Diencephalon (tissue), 1 donor: ENCODE measurements around the gene JAK3. TPM values are rescaled to one million over a fixed set of nuclear protein-coding genes. Genes with fewer than 3 reads are reported as not detected.

Experiments
- small RNA-seq: library from RNA; depleted of rRNA; stranded (forward); fragments of <200 nt; gene quantifications from one replicate; pipeline ENCODE3, GENCODE V24; 2014
- total RNA-seq: library from RNA; depleted of rRNA; stranded (reverse); fragments of >200 nt; gene quantifications from one replicate; pipeline ENCODE4 v1.2.3, GENCODE V29; 2014

JAK3 gene
- 3.5 TPM for total RNA-seq

GRCh38 chr19:17847538-17848366 is at the start of gene JAK3:
JAK3 (minus strand) TSS chr19:17847982; CDS start chr19:17844417, 3,565 bp downstream.

GRCh38 chr19:17871878-17872250 is 24.1 kb upstream of the JAK3 start, which contains the start of gene SLC5A5:
SLC5A5 (plus strand) TSS chr19:17871945; CDS start chr19:17872320, 375 bp downstream.

GRCh38 chr19:17859533-17860330 is 11.9 kb upstream of the JAK3 start, which contains the start of gene RPL18A:
RPL18A (plus strand) TSS chr19:17859910; CDS start chr19:17859957, 47 bp downstream.

GRCh38 chr19:17821190-17821589 is 26.6 kb downstream of the JAK3 start, which contains the start of gene INSL3:
INSL3 (minus strand) TSS chr19:17821519; CDS start chr19:17821506, 13 bp downstream.

DNA sequence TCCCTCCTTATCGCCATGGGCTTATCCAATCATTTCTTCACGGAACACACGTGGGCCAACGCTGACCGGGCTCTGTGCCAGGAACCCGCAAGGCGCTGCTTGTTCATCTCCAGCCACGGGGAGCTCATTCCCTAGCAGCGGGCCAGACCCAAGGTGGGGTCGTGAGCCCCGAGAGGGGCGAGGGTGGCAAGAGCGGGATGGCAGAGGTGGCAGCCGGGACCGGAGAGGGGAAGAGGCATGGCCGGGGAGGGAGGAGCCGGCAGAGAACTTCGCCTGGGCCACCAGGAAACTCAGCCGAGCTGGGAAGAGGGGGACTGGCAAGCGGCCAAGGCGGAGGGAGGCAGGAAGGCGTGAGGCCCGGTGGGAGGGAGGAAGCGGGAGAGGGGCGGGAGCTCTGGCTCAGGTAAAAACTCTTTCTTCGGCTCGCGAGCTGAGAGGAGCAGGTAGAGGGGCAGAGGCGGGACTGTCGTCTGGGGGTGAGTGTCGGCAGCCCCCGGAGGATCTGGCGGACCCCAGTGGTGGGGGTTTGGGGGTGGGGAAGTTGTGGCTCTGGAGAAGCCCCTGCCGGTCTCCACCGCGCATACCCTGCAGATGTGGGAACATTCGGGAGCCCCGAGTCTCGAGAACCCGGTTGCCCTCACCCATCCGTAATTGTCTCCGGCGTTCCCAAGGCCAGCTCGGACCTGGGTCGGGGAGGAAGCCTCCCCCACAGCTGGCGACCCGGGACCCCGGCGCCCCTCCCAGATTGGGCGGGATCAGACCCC is 52.9 kb downstream of the JAK3 start, which contains the start of gene B3GNT3:
TSS of gene B3GNT3 (plus strand) at position 408 of the 764 bp plus-strand sequence. CDS start 12,670 bp downstream, outside the sequence.

Small RNA genes within 50 kb of the gene (small RNA-seq; reads per million reads assigned to genes)
- not detected for gene SNORA68

Other genes with a start within 250 kb of the JAK3 start
- gene UNC13A, start 159.6 kb downstream of the JAK3 start, total RNA-seq: 69.7 TPM
- gene MAP1S, start 128.5 kb downstream of the JAK3 start, total RNA-seq: 29.5 TPM
- 30.0 TPM for gene FCHO1, start 96.5 kb downstream of the JAK3 start, total RNA-seq
- gene B3GNT3, start 52.8 kb downstream of the JAK3 start, total RNA-seq: 0.46 TPM
- gene INSL3, start 26.5 kb downstream of the JAK3 start, total RNA-seq: not detected
- 547 TPM for gene RPL18A, start 11.9 kb upstream of the JAK3 start, total RNA-seq
- gene SLC5A5, start 24.0 kb upstream of the JAK3 start, total RNA-seq: 6.0 TPM
- 27.5 TPM for gene CCDC124, start 85.0 kb upstream of the JAK3 start, total RNA-seq
- 16.8 TPM for gene KCNN1, start 119.1 kb upstream of the JAK3 start, total RNA-seq
- gene ARRDC2, start 160.2 kb upstream of the JAK3 start, total RNA-seq: 1.6 TPM
- 0.69 TPM for gene IL12RB1, start 239.0 kb upstream of the JAK3 start, total RNA-seq
- gene MAST3, start 249.8 kb upstream of the JAK3 start, total RNA-seq: 12.7 TPM